GM19099 (cell line): ENCODE data around the gene ADAMTS17.

Experiments
- POLR2A ChIP-seq: IDR thresholded peaks from 3 replicates; pipeline ENCODE4 v1.6.1; 2011; ENCODE audit warnings: low read depth; ENCODE audit not compliant: insufficient read length; ENCODE audit errors: extremely low read depth

ADAMTS17 gene

DNA sequence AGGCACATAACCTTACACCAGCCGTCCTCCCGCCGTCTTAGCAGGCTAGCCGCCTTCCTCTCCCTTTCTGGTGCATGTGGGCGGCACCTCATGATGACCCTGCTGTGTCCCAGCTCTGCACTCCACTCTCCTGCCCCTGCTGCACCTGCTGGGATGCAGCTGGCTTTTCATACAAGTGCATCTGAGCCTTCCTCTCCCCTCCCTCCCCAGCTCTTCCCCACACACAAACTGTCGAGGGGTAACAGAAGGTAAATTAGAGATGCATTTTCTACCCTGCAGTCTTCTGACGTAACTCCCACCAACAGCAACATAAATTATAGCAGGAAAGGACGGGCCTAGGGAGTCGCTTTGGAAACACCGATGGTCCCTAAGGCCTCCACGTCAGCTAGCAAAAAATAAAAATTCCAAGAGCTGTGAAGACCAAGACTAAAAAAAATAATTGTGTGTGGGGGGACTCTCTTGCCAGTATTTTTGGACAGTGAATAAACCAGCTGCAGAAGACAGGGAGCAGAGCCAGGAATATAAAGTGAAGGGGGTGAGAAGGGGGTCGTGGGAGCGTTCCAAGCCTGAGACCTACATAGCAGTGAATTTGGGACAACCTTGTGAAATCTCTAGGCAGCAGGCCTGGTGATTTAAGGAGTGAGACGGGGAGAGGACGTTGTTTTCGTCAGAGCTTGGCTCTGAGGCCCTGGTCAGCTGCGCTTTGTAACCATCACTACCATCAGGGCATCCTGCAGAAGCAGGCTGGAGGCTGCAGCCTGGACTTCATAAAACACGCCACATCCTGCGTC is 216.2 kb downstream of the ADAMTS17 start:
- no peak for TF ChIP-seq POLR2A

DNA sequence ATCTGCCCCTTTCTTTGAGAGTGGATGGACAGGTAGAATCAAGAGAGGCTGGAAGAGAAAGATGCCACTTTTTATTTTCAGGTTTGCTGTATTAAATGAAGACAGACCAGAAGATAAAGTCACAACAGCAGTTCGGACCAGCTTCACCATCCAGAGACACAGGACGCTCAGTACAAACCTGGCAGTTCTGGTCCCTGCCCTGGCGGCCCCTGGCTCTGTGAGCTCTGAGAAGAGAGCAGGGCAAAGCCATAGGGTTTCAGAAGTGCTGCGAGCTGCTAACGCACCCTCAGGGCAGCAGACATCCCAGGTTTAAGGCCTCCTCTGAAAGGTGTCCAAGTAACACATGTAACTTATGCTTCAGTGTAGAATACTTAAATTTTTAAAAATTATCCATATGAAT is 216.8 kb downstream of the ADAMTS17 start:
- no peak for TF ChIP-seq POLR2A

DNA sequence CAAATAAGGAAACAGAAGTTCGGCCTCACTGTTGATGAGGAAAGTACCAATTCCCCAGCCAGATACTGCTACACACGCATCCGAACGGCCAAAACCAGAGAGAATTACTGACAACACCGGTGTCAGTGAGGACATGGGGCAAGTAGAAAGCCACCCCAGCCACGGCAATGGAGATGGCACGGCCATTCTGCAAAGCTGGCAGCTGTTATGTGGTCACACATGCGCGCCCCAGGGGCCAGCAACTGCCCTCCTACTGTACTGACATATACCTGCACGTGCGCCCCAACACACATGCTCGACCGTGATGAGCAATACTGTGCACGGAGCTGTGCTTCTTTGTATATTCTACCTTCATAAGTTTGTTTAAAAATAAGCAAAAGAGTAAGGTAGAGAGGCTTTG is 217.4 kb downstream of the ADAMTS17 start:
- no peak for TF ChIP-seq POLR2A

DNA sequence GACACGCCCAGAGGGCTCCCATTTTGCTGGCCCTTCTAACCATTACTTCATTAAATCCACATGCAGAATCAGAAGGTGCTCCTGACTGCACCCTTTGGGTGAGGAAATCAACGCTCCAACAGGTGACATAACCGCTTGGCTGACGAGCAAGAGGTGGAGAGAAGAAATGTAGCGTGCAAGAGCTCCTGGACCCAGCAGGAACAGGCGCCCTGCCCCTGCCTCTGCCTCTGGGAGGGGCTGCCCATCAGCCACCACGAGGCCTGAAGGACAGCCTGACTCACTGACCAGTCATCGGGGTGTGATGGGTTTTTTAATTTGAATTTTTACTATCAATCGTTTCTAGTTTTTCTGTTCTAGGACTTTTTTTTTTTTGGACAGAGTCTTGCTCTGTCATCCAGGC is 218.2 kb downstream of the ADAMTS17 start:
- TF ChIP-seq POLR2A, result no peak

DNA sequence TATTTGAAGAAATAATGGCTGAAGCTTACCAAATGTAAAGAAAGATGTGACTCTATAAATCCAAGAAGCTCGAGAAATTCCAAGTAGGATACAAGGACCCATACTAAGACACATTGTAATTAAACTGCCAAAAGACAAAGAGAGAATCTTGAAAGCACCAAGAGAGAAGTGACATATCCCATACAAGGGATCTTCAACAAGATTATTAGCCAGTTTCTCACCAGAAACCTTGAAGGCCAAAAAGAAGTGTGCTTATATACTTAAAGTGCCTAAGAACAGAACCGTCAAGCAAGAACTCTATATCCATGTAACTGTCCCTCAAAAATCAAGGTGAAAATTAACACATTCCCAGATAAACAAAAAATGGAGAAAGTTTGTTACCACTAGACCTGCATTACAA is 220.5 kb downstream of the ADAMTS17 start:
- no peak for TF ChIP-seq POLR2A

DNA sequence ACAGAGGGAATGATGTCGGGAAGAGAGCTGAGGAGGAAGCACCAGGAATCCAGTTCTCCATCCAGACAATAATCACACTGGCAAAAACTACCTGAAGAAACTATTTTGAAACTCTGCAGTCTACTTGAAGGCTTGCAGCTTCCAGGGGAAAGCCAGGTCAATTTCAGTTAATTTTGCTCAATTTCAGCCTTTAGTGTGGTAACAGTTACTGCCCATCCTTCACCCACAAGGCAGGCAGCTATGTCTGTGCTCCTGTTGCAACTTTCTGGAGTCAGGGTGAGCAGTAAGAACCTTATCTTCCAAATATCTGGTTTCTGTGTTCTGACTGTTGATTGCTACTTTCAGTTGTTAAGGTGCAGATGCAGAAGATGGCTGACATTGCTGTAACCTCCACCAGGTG is 221.7 kb downstream of the ADAMTS17 start:
- TF ChIP-seq POLR2A, result no peak

DNA sequence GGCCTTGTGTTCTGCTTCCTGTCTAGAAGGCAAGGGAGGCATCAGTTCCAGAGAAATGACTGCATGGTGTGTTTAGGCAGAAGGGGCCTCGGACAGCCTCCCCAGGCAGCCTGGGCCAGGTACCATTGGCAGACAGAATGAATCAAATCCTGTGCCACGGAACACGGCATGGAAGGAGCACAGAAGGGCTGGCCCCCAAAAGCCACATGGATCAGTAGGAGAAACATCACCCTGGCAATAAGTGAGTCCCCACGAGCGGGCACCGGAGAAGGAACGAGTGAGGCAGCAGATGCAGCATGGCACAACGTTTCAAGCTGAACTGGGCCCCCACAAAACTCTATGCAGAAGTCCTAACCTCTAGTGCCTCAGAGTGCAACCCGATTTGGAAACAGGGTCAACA is 223.2 kb downstream of the ADAMTS17 start:
- no peak for TF ChIP-seq POLR2A

DNA sequence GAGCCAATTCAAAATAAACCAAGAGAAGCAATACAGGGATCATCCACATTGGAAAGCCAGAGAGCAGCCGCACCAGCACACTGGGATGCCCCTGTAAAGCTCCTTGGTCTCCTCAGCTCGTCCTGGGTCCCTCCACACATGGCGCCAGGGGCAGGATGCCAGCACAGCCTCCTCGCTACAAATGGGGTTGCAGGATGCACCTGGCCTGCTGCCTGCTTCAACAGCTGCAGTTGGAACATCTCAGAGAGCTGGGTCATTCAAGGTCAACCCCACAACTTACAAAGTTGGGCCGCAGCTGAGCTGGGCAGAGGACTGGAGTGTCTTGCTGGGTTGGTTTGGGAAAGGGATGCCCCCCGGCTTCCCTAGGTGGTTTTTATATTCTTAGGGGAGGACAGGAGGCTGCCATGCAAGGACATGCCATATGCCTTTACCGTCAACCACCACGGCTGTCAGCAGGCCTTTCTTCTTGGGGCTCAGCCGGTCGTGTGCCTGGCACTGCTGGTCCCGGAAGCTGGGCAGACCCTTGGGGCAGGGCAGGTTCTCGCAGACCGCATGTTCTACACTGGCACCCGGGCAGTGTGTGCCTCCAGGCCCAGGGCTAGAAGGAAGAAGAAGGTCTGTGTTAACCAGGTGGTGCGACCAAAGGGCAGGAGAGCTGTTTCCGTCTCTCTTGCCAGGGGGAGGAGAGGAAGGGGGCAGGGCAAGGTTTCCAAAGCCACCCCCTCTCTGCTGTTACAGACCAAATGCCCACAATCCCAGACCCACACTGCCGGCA is 225.2 kb downstream of the ADAMTS17 start:
- no peak for TF ChIP-seq POLR2A

DNA sequence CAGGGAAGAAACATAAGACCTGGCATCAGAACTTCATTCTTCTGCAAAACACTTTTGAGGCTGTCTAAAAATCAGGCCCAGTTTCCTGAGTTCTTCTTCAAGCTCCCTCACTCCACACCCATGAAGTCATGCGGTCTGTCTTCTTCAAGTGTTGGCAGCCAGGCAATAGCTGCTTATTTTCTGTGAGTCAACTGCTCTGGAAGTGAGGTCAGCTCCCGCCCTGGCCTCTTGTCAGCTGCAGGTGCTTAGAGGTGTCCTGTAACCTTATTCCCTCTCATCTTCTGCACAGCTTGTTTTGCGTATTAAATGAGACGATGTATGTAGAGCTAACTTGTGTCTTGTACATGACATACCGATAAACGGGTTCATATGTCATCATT is 226.1 kb downstream of the ADAMTS17 start:
- TF ChIP-seq POLR2A, result no peak

DNA sequence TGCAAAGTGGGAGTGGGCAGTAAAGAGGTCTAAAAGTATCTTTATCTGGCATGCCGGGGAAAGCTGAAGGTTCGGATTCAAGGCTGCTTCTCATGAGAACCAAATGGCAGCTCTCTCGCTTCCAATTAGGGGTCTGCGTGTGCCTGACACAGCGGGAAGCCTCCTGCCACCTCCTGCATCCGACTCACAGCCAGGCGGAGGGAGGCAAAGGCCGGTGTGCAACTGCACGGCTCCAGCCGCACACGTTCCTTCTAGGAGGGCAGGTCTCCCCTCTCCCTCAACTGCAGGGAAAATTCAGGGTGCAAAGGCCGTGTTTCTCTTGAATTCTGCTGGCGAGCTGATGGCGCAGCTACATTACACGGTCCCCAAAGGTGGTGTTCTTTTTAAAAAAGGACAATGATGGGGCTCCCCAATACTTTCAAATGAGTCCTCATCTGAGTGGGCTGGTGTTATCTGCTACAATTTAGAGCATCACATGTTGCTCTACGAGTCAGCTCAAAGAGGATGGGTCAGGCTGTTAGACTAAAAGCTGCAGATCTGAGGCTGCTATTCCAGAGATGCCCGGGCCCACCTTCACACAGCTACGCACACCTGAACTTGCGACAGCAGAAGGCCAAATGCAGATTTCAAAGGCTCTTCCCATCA is 226.6 kb downstream of the ADAMTS17 start:
- TF ChIP-seq POLR2A, result no peak

DNA sequence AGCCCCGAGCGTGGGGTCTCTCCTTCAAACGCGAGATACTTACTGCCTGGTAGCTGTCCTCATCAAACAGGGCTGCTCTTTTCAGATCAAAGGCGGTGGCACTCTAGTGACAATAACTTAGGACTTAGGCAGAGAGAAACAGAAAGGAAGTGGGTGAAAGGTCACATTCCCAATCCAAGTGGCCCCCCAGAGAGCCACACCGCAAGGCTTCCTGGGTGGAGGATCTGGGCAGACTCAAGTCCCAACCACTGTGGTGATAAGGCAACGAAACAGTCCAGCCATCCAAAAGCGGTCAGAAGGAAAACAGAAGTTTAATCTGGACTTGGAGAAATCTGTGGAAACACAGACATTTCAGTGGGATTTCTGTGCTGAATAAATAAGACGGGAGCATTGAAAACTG is 227.2 kb downstream of the ADAMTS17 start:
- no peak for TF ChIP-seq POLR2A

DNA sequence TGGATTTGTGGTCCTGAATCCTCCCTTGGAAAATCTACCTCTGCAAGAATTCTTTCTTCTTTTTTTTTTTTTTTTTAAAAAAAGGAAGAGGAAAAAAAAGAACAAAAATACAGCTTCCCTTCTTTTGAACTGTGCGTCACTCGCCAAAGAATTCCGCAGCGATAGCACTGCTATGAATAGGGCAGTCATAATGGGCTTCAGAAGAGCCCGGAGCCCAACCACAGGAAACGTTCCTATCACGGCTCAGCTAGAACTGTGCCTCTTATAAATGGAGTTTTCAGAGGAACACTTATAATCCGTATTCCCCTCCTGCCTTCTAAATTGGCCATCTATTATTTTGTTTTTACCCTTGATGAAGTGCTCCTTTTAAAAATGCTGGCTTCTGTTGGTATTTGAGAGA is 227.7 kb downstream of the ADAMTS17 start:
- no peak for TF ChIP-seq POLR2A

DNA sequence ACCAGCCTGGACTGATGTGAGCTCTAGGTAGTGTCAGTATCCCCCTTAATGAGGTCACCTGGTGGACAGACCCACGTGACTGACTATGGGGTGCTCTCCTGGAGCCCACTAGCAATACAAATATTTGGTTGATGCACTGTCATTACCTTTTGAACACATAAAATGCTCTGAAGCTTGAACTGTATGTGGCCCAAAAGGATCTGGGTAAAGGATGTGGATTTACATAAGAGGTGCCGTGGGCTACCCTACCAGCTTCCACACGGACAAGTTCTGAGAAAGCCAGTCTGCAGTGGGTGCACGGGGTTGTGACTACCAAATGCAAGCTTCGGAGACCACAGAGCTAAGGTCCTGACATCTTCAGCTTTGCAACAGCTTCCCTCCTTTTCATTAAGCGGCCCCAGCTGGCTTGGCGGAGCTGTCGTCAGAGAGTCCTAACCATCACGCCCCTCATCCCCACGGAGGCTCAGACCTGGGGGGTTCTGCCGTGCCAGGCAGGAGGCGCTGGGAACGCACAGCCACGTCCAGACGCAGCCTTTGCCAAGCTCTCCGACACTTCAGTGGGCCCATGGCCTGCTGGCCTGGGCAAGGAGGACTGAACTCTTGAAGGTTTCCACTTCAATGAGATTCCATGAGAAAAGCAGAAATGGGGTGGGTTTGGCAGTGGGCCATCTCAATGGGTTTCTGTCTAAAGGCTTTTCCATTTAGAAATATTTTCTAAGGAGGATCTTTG is 228.3 kb downstream of the ADAMTS17 start:
- TF ChIP-seq POLR2A, result no peak

DNA sequence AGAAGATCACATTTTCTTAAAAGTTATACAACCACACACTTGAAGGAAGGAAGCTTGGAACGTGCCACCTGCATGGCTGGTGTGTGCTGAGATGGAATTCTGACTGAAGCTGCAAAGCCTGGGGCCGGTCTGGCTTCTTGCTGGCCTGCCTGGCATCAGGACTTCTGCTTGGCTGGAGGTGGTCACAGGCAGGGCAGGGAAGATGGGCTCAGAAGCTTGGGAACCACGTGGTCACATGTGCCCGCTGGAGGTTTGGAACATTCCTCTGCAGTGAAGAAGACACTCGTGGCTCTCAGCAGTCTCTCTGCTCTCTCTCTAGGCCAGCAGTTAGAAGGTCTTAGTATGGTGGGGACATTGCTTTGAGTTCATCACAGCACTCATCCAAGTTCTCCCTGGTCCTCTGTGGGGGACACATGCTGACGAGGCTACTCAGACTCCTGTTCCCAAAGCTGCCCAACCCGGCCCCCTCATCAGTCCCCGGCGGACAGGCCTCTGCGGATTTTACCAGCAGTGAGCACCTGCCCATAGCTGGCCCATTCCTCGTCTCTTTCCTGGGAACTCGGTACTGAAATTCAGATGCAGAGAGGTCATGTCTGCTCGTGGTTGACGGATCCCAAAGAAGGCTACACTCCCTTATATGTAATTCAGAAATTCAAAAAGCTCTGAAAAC is 229.0 kb downstream of the ADAMTS17 start:
- TF ChIP-seq POLR2A, result no peak

DNA sequence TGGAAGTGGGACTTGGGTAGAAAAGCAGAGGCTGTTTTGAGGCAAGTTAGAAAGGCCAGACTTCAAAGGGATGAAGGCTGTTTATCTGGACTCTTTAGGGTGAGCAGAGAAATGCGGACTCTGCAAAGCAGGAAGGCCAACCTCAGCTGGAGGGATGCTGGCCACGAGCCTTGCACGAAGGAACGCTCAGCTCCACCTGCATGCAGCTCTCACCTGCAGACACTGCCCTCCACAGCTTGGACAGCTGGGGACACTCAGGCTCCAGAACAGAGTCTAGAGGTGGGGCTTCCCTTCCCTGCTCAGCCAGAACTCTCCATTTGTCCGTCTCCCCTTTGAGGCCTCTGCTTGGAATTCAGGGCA is 229.7 kb downstream of the ADAMTS17 start:
- no peak for TF ChIP-seq POLR2A
